Activated CD4-positive, alpha-beta memory T cell treated with anti-CD3 and anti-CD28 coated beads, Interleukin-2, amount 10 ng/mL, durations not matched to agents 7 days and 5 days (primary cell): Measurements from ENCODE around the gene CLPX. TPM values are rescaled to one million over a fixed set of nuclear protein-coding genes. Genes with fewer than 3 reads are reported as not detected.
"Not testable (repeated sequence)": the region's sequence is repeated elsewhere in the genome, so short reads cannot be mapped to it uniquely, and the experiment has no call there.

Experiments
- CTCF ChIA-PET: fragments of 350-600 bp; sonication (Branson Sonifier 250); formaldehyde crosslinking; loops from one replicate; lab custom pipeline; 2021; ENCODE audit warnings: antibody characterized with exemption, inconsistent platforms; lab: Charles Lee
- POLR2A ChIA-PET: fragments of 350-600 bp; sonication (Branson Sonifier 250); formaldehyde crosslinking; loops from one replicate; lab custom pipeline; 2021; ENCODE audit warnings: antibody characterized with exemption; lab: Charles Lee
- DNase-seq: peaks from one replicate; pipeline ENCODE4 v3.0.0-alpha.2; 2020
- H3K27ac Mint-ChIP-seq: one replicate; pipeline ENCODE4 v1.8.0; 2021; ENCODE audit warnings: mild to moderate bottlenecking, mixed read lengths
- H3K27me3 Mint-ChIP-seq: one replicate; pipeline ENCODE4 v1.8.0; 2021; ENCODE audit warnings: mixed read lengths
- H3K36me3 Mint-ChIP-seq: one replicate; pipeline ENCODE4 v1.8.0; 2021; ENCODE audit warnings: low read depth, mixed read lengths
- H3K4me1 Mint-ChIP-seq: one replicate; pipeline ENCODE4 v1.8.0; 2021; ENCODE audit warnings: mixed read lengths
- H3K4me3 Mint-ChIP-seq: one replicate; pipeline ENCODE4 v1.8.0; 2021; ENCODE audit warnings: mild to moderate bottlenecking, mixed read lengths
- H3K9me3 Mint-ChIP-seq: one replicate; pipeline ENCODE4 v1.8.0; 2021; ENCODE audit warnings: mixed read lengths
- total RNA-seq, 2 experiments: library from RNA; stranded (reverse); gene quantifications; one replicate each; pipeline ENCODE4 v1.2.3, GENCODE V29; 2021

CLPX gene
- 10 to 100 TPM; 48.5 to 57.8 TPM for total RNA-seq

DNA sequence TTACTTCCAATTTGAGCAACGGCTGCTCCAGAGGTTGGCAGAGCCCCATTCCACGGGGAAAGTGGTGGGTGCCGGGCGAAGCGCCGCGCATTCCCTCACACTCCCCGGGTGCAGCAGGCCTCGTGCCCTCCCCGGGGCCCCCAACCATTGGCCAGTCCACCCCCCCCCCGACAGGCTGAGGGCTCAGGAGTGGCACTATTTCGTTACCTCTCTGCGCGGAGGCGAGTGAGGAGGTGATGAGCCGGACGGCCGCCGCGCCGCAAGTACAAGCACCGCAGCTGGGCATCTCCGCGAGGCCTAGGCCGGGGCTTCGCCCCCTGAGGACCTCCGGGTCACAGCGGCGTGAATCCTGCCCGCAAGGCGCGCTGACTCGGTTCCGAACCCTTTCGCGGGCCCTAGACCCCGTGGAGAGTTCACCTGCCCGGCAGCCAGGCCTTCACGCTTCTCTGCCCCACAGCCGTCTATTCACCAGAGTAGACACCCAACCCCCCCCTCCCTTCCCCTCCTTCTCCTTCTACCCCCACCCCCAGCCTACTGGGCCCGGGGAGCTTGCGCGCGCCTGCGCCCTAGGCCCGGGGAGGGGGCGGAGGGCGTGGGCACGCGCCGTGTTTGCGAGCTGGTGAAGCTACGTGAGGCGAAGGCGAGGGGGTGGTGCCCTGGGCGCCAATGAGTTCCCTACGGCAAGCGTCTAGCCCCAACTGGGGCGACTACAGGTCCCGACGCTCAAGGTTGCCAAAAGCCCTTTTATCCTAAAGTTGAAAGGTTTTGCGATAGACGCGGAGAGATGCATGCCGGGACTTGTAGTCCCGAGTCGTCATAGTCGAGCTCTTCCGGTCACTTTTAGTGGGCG, at the start of gene CLPX:
Gene CLPX, minus strand, starts transcription at position 475 of the 850 bp plus-strand sequence. Its CDS starts 189 bp downstream, at position 286.
- POLR2A ChIA-PET, result interaction anchor here (0.7 to 4.6 kb wide), 18 partner anchors 10 to 291 kb away, joined by 3 to 60 read pairs (median 4); partner anchors contain the start of genes PARP16, PDCD7, RNU5A-1 and RNU5B-1
- peak; percentile 91 for DNase-seq
- CTCF ChIA-PET, result interaction anchor here (0.7 to 4.0 kb wide), 7 partner anchors 23 to 150 kb away, joined by 3 to 26 read pairs (median 4); partner anchors contain the start of genes PARP16 and RNU5B-1
- H3K4me3 Mint-ChIP-seq, result peak within 1 kb of the TSS; percentile 90
- H3K27ac Mint-ChIP-seq, result peak within 1 kb of the TSS; percentile 83
- H3K27me3 Mint-ChIP-seq, result peaks cover 2% of the 10 kb centered on the region
- H3K4me1 Mint-ChIP-seq, result peaks cover 21% of the 10 kb centered on the region
- peaks cover 14% of the 10 kb centered on the region for H3K36me3 Mint-ChIP-seq
- no peaks in the 10 kb centered on the region for H3K9me3 Mint-ChIP-seq

GRCh38 chr15:65233696-65234095, 48.6 kb upstream of the CLPX start:
- POLR2A ChIA-PET, result interaction anchor here (1.0 kb wide), 1 partner anchor 13 kb away, joined by 4 read pairs; no protein-coding TSS in a partner anchor
- Mint-ChIP-seq H3K36me3 (no peaks in the 10 kb centered on the region), H3K9me3 (no peaks in the 10 kb centered on the region), H3K27ac (no peak overlapping the region), H3K27me3 (no peaks in the 10 kb centered on the region), H3K4me1 (peaks cover 5% of the 10 kb centered on the region), H3K4me3 (no peak overlapping the region)
- CTCF ChIA-PET, result interaction anchor here (0.5 kb wide), 1 partner anchor 1482 kb away, joined by 3 read pairs; no protein-coding TSS in a partner anchor
- DNase-seq, result no peak

DNA sequence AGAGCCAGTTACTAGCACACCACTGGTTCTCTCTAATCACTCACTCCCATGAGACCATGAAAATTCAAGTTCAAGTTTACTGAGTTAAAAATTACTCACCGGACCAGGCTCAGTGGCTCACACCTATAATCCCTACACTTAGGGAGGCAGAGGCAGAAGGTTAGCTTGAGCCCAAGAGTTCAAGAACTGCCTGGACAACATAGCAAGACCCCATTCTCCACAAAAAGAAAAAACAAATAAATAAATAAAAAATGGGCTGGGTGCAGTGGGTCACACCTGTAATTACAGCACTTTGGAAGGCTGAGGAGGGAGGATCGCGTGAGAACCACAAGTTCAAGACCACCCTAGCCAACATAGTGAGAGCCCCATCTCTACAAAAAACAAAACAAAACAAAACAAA, 47.4 kb upstream of the CLPX start:
- Mint-ChIP-seq H3K9me3 (no peaks in the 10 kb centered on the region), H3K36me3 (no peaks in the 10 kb centered on the region), H3K27me3 (no peaks in the 10 kb centered on the region), H3K4me1 (peaks cover 5% of the 10 kb centered on the region), H3K4me3 (no peak overlapping the region), H3K27ac (no peak overlapping the region)
- ChIA-PET POLR2A (interaction anchor here (0.5 kb wide), 1 partner anchor 476 kb away, joined by 3 read pairs; no protein-coding TSS in a partner anchor), CTCF (no interaction called here)
- DNase-seq, result no peak

DNA sequence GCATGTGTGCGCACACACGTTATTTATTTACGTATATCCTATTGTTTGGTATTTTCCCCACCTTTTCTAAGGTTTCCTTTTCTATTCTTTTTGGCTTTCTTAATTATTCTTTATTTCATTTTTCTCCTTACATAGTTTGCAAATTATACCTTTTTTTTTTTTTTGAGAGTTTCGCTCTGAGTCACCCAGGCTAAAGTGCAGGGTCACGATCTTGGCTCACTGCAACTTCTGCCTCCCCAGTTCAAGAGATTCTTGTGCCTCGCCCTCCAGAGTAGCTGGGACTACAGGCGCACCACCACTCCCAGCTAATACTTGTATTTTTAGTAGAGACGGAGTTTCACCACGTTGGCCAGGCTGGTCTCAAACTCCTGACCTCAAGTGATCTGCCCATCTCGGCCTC, 46.2 kb upstream of the CLPX start:
- DNase-seq, result no peak
- ChIA-PET CTCF (no interaction called here), POLR2A (interaction anchor here (0.7 kb wide), 1 partner anchor 903 kb away, joined by 3 read pairs; no protein-coding TSS in a partner anchor)
- no peaks in the 10 kb centered on the region for H3K36me3 Mint-ChIP-seq
- no peaks in the 10 kb centered on the region for H3K27me3 Mint-ChIP-seq
- H3K27ac Mint-ChIP-seq, result no peak overlapping the region
- no peak overlapping the region for H3K4me3 Mint-ChIP-seq
- peaks cover 5% of the 10 kb centered on the region for H3K4me1 Mint-ChIP-seq
- no peaks in the 10 kb centered on the region for H3K9me3 Mint-ChIP-seq

GRCh38 chr15:65226901-65227300, 41.8 kb upstream of the CLPX start:
- H3K27ac Mint-ChIP-seq, H3K27me3 Mint-ChIP-seq, H3K36me3 Mint-ChIP-seq, H3K9me3 Mint-ChIP-seq, POLR2A ChIA-PET, H3K4me3 Mint-ChIP-seq, CTCF ChIA-PET, DNase-seq, H3K4me1 Mint-ChIP-seq: not testable (repeated sequence)

DNA sequence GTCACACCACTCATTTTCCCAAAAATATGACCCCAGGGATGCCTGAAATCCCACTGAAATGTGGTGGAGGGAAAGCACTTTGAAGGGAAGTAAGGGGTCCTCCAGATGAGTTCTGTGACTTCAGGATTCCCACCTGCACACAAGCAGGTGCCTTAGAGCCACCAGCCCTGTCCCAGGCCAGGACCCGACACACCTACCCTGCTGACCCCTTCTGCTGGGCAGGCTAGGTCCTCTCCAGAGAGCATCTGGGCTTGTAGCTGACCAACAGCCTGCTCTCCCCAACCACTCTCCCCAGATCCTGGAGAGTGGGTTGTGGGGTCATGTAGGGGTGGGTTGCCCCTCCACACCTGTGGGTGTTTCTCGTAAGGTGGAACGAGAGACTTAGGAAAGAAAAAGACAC, 41.1 kb upstream of the CLPX start:
- ChIA-PET POLR2A (no interaction called here), CTCF (no interaction called here)
- Mint-ChIP-seq H3K4me1 (peaks cover under 1% of the 10 kb centered on the region), H3K36me3 (no peaks in the 10 kb centered on the region), H3K27ac (no peak overlapping the region), H3K4me3 (no peak overlapping the region), H3K27me3 (no peaks in the 10 kb centered on the region), H3K9me3 (no peaks in the 10 kb centered on the region)
- no peak for DNase-seq

DNA sequence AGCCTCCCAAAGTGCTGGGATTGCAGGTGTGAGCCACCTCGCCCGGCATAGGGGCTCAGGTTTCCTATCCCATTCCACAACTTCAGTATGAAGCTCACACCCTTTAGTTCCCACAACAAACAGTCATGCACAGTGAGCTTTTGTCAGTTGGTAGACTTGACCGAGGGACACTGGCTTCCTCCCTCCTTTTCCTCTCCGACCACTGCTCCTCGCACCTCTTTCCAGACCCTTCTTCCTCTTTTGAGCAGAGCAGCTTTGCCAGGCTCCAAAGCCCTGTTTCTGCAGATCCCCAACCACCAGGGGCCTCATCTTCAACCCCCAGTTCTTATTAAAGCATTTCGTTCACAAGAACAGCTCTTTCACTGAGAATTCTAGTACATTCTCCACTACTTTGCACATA, 38.9 kb upstream of the CLPX start:
- H3K27ac Mint-ChIP-seq, result no peak overlapping the region
- CTCF ChIA-PET, result interaction anchor here (1.4 kb wide), 1 partner anchor 11 kb away, joined by 3 read pairs; no protein-coding TSS in a partner anchor
- POLR2A ChIA-PET, result no interaction called here
- no peaks in the 10 kb centered on the region for H3K27me3 Mint-ChIP-seq
- no peak overlapping the region for H3K4me3 Mint-ChIP-seq
- no peaks in the 10 kb centered on the region for H3K36me3 Mint-ChIP-seq
- H3K9me3 Mint-ChIP-seq, result no peaks in the 10 kb centered on the region
- DNase-seq, result no peak
- H3K4me1 Mint-ChIP-seq, result no peaks in the 10 kb centered on the region

- no peaks in the 10 kb centered on the region for H3K36me3 Mint-ChIP-seq
- DNase-seq, result no peak
- H3K9me3 Mint-ChIP-seq, result no peaks in the 10 kb centered on the region
- no peaks in the 10 kb centered on the region for H3K4me1 Mint-ChIP-seq
- CTCF ChIA-PET, result no interaction called here
- POLR2A ChIA-PET, result interaction anchor here (0.7 kb wide), 1 partner anchor 38 kb away, joined by 3 read pairs; the partner anchor contains the start of gene CLPX
- H3K4me3 Mint-ChIP-seq, result no peak overlapping the region
- no peaks in the 10 kb centered on the region for H3K27me3 Mint-ChIP-seq
- no peak overlapping the region for H3K27ac Mint-ChIP-seq
Observed at GRCh38 chr15:65222891-65223290, 37.7 kb upstream of the CLPX start.

- Mint-ChIP-seq H3K4me1 (no peaks in the 10 kb centered on the region), H3K27me3 (no peaks in the 10 kb centered on the region), H3K36me3 (no peaks in the 10 kb centered on the region), H3K27ac (no peak overlapping the region), H3K4me3 (no peak overlapping the region), H3K9me3 (no peaks in the 10 kb centered on the region)
- no peak for DNase-seq
- POLR2A ChIA-PET, result no interaction called here
- CTCF ChIA-PET, result no interaction called here
Observed at GRCh38 chr15:65221697-65222096, 36.6 kb upstream of the CLPX start.

DNA sequence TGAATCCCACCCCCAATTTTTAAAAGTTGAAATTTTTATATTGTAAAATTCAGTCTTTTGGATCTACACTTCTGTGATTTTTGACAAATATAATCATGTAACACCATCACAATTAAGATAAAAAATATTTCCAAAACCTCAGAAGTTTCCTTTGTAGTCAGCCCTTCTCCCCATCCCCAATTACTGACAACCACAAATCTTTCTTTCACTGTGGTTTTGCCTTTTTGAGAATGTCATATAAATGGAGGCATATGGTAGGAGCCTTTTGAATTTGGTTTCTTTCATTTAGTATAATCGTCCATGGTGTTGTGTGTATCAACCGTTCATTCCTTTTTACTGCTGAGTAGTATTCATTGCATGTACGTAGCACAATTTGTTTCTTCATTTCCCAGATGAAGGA, 34.0 kb upstream of the CLPX start:
- Mint-ChIP-seq H3K36me3 (no peaks in the 10 kb centered on the region), H3K27me3 (no peaks in the 10 kb centered on the region), H3K9me3 (no peaks in the 10 kb centered on the region), H3K4me1 (no peaks in the 10 kb centered on the region), H3K4me3 (no peak overlapping the region), H3K27ac (no peak overlapping the region)
- ChIA-PET CTCF (no interaction called here), POLR2A (no interaction called here)
- no peak for DNase-seq

- no peaks in the 10 kb centered on the region for H3K36me3 Mint-ChIP-seq
- H3K27me3 Mint-ChIP-seq, result no peaks in the 10 kb centered on the region
- H3K4me1 Mint-ChIP-seq, result no peaks in the 10 kb centered on the region
- POLR2A ChIA-PET, result interaction anchor here (0.7 kb wide), 1 partner anchor 87 kb away, joined by 5 read pairs; the partner anchor contains the start of gene RNU5B-1
- no peak overlapping the region for H3K27ac Mint-ChIP-seq
- no peak overlapping the region for H3K4me3 Mint-ChIP-seq
- H3K9me3 Mint-ChIP-seq, result no peaks in the 10 kb centered on the region
- no peak for DNase-seq
- CTCF ChIA-PET, result interaction anchor here (0.6 to 1.0 kb wide), 2 partner anchors 10 to 184 kb away, joined by 3 to 5 read pairs; no protein-coding TSS in a partner anchor
Observed at GRCh38 chr15:65217526-65218482, 32.7 kb upstream of the CLPX start.

DNA sequence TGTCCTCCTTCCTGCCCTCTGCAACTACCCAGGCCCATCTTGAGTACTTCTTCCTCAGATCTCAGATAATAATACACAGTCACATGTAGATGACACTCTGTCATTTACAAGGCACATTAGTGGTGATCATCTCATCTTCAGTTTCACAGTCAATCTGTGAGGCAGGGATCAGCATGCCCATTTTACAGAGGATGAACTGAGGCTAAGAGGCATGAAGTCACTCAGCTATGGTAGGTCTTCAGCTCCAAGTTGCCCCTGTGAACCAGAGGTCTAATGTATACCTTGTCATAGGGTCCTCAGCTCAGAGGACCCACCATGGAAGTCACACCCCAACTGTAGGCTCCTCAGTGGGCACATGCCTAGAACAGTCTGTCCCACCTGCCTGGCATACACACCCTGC, 30.4 kb upstream of the CLPX start:
- Mint-ChIP-seq H3K9me3 (no peaks in the 10 kb centered on the region), H3K4me3 (no peak overlapping the region), H3K27me3 (no peaks in the 10 kb centered on the region), H3K36me3 (no peaks in the 10 kb centered on the region), H3K27ac (no peak overlapping the region), H3K4me1 (no peaks in the 10 kb centered on the region)
- POLR2A ChIA-PET, result no interaction called here
- CTCF ChIA-PET, result interaction anchor here (1.7 kb wide), 1 partner anchor 13 kb away, joined by 3 read pairs; no protein-coding TSS in a partner anchor
- no peak for DNase-seq
